COR-L47 (cell line): ENCODE data around the gene GATC.

Experiments used
- DNase-seq: peaks from one replicate; lab custom pipeline; 2025; lab: John Stamatoyannopoulos, UW

GATC gene

GRCh38 chr12:120497524-120498150 is 51.4 kb downstream of the GATC start:
- no peak for DNase-seq

- no peak for DNase-seq
These were observed 52.7 kb downstream of the GATC start for GRCh38 chr12:120498870-120499515.

- no peak for DNase-seq
These were observed 54.3 kb downstream of the GATC start for GRCh38 chr12:120500581-120500980.

- no peak for DNase-seq
These were observed 58.3 kb downstream of the GATC start for GRCh38 chr12:120504587-120504986.

GRCh38 chr12:120508537-120508936 is 62.3 kb downstream of the GATC start:
- no peak for DNase-seq
